GM12874 (cell line): ENCODE measurements around the gene SUGCT.

ENCODE experiments used
- TF ChIP-seq, protein P1 (sequence below): IDR thresholded peaks from 2 replicates; pipeline ENCODE4 v1.5.1; 2011; ENCODE audit warnings: low read depth, mild to moderate bottlenecking, control low read depth, low read length, moderate library complexity; ENCODE audit not compliant: insufficient read depth

SUGCT gene

DNA sequence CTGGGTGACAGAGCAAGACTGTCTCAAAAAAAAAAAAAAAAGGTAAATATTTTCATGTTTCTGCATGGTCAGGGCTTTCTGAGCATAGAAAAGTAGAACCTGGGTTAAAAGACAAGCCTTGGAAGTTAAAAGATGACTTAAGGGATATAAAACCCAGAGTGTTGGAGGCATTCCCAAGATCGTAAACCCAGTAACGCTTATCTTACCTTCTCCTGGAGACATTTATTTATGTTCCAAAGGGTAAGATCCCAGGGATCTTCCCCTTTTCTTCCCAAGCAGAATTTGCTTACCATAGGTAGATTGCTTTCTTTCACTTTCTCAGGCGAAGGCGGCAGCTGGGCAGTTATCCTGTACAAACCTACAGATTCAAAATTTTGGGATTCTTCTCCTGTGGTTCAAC lies 22.2 kb downstream of the SUGCT start:
- TF ChIP-seq, protein P1, sequence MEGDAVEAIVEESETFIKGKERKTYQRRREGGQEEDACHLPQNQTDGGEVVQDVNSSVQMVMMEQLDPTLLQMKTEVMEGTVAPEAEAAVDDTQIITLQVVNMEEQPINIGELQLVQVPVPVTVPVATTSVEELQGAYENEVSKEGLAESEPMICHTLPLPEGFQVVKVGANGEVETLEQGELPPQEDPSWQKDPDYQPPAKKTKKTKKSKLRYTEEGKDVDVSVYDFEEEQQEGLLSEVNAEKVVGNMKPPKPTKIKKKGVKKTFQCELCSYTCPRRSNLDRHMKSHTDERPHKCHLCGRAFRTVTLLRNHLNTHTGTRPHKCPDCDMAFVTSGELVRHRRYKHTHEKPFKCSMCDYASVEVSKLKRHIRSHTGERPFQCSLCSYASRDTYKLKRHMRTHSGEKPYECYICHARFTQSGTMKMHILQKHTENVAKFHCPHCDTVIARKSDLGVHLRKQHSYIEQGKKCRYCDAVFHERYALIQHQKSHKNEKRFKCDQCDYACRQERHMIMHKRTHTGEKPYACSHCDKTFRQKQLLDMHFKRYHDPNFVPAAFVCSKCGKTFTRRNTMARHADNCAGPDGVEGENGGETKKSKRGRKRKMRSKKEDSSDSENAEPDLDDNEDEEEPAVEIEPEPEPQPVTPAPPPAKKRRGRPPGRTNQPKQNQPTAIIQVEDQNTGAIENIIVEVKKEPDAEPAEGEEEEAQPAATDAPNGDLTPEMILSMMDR = no peak

DNA sequence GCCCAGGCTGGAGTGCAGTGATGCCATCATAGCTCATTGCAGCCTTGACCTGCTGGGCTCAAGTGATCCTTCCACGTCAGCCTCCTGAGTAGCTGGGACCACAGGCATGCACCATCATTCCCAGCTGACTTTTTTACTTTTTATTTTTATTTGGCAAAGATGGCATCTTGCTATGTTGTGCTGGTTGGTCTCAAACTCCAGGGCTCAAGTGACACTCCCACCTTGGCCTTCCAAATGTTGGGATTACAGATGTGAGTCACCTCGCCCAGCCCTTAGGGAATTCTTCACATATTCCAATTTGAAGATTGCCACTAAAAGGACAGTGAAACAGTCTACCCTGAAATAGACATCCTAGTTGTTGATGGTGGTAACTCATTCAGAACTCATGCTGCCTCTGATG lies 27.7 kb downstream of the SUGCT start:
- TF ChIP-seq, protein P1 = no peak

DNA sequence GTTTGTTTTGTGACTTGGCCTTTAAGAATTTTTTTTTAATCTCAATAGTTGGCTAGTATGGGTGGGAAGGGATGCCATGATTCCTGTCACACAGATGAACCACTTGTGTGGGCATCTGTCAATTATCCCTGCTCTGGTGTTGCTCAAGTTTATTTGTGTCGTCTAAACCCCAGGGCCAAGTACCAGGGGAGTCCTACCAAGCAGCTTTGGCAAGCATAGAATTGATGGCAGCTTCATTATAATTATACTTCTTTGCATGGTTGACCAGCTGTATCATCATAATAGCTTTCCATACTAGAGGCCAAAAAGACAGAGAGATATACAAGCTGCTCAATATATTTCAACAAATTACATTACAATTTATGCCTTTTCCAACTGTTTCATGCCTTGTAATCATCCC lies 30.4 kb downstream of the SUGCT start:
- TF ChIP-seq, protein P1 = no peak

DNA sequence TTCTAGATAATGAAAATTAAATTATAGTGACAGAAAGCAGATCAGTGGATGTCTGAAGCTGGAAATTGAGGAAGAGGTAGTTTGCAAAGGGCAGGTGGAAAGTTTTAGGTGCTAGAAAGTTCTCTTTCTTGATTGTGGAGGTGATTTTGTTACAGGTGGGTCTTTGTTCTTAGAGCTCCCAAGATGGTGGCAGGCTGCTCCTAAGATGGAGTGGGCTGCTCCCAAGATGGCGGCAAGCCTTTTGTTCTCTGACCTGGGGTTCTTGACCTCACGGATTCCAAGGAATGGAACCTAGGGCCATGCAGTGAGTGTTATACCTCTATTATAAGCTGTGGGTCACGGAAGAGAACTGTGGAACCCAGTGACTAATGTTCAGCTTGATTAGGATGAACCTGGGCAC lies 32.5 kb downstream of the SUGCT start:
- TF ChIP-seq, protein P1 = no peak

DNA sequence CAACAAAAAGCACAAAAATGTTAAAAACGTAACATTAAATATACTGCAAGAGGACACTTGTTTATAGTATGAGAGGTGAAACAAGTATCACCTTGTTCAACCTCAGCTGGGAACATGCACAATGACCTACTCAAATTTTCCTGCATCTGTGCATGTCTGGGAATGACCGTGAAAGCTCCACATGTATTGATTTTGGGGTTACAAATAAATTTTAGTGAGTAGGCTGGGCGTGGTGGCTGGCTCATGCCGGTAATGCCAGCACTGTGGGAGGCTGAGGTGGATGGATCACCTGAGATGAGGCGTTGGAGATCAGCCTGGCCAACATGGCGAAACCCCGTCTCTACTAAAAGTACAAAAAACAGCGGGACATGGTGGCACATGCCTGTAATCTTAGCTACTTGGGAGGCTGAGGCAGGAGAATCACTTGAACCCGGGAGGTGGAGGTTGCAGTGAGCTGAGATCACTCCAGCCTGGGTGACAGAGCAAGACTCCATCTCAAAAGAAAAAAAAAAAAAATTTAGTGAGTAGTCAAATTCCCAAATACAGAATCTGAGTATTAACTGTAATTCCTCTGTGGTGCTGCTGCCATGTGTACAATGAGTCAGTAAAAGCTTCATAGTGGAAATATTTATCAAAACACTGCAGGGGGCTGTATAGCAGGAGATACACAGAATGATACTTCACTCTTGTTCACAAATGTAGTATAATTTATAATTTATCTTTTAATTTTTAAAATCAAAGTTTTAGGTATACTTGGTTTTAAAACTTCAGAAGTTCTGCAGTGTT lies 41.1 kb downstream of the SUGCT start:
- TF ChIP-seq, protein P1 = no peak

DNA sequence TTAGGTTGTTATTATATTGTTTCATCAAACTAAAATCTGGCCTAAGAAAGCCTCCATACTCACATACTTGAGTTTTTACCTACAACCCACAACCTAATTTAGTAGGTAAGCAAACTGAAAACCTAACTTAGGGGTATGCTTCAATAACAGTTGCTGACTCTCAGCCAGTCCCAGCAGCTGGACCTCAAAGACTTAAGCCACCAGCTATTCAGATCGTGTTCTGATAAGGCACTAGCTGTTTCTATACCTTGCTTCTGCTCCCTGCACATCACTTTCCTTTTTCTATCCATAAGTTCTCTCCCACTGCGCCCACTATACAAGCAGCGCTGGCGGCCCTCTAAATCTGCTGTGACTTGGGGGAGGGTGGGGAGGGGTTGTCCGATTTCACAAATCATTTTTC lies 42.3 kb downstream of the SUGCT start:
- TF ChIP-seq, protein P1 = no peak

DNA sequence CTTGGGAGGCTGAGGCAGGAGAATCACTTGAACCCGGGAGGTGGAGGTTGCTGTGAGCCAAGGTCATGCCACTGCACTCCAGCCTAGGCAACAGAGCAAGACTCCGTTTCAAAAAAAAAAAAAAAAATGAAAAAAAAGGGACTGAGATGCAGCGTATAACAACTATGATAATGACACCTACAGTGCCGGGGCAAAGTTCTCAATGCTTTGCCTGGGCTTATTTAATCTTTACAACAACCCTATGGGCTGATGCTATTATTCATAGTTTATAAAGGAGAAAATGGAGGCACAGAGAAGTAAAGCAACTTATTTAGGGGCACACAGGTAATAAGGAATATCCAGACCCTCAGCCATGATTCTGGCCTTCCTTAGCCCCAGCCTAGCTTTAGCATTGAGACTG lies 47.6 kb downstream of the SUGCT start:
- TF ChIP-seq, protein P1 = no peak
